Measurements from ENCODE around the gene ACRV1.
"Not testable (repeated sequence)": the region's sequence is repeated elsewhere in the genome, so short reads cannot be mapped to it uniquely, and the experiment has no call there.

ACRV1 gene

DNA sequence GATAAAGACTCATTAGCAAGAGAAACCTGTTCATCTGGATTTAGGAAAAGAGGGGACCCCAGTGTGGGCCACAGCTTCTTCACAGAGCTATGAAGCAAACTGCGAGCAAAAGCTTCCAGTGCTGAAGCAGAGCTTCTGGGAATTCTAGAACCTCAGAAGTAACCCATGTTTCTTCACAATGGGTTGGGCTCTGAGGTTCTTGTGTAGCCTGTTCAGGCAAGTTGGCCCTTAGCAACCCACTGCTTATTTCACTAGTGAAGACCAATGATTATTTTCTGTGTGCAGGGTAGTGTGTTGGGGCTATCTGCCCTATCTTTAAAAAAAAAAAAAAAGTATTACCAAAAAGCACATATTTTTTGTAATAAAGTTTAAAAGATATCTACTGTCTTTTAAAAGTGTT, at the start of gene ACRV1:
Gene ACRV1, minus strand, starts transcription at position 101 of the 400 bp plus-strand sequence. Its CDS starts 67 bp downstream, at position 34.
- Histone ChIP-seq H3K4me3 (ENCODE audit: low read depth in 1 of 2, low read length in 2 of 2) (no peak within 1 kb of the TSS), H3K4me1 (ENCODE audit: insufficient read depth, low read length) (no peaks in the 10 kb centered on the region), H3K9ac (ENCODE audit: low read length) (no peak within 1 kb of the TSS), H3K9me3 (ENCODE audit: low read length) (no peaks in the 10 kb centered on the region), H3K36me3 (ENCODE audit: insufficient read depth, low read length) (no peaks in the 10 kb centered on the region), H3K27me3 (ENCODE audit: control insufficient read depth in 1 of 2, insufficient read depth in 2 of 2, low read length in 2 of 2) (no peaks in the 10 kb centered on the region), H3K27ac (ENCODE audit: low read depth, low read length) (no peak within 1 kb of the TSS)

- Histone ChIP-seq H3K27ac (ENCODE audit: low read depth, low read length) (no peak overlapping the region), H3K4me1 (ENCODE audit: insufficient read depth, low read length) (no peaks in the 10 kb centered on the region), H3K9me3 (ENCODE audit: low read length) (no peaks in the 10 kb centered on the region), H3K9ac (ENCODE audit: low read length) (no peak overlapping the region), H3K36me3 (ENCODE audit: insufficient read depth, low read length) (no peaks in the 10 kb centered on the region), H3K4me3 (ENCODE audit: low read depth in 1 of 2, low read length in 2 of 2) (no peak overlapping the region), H3K27me3 (ENCODE audit: control insufficient read depth in 1 of 2, insufficient read depth in 2 of 2, low read length in 2 of 2) (no peaks in the 10 kb centered on the region)
These were observed 48.3 kb upstream of the ACRV1 start for GRCh38 chr11:125728969-125729368.

DNA sequence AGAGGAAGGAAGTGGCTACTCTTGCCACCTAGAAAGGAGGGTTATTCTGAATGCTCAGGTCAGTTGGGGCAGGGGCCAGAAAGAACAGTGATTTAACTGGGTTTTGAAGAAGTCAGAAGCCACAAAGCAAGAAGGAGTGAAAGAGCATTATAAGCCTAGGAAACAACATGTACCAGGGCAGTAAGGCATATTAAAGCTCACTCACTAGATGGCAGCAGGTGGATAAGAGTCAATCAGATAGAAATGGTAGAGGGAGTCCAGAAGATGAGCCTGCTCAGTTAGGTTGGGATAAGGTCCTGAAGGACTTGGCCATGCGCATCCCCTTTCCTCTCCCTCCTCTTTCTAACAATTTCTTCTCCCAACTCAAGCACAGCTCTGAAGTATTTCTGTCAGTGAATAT, 43.5 kb upstream of the ACRV1 start:
- Histone ChIP-seq H3K9me3 (ENCODE audit: low read length) (no peaks in the 10 kb centered on the region), H3K4me3 (ENCODE audit: low read depth in 1 of 2, low read length in 2 of 2) (no peak overlapping the region), H3K4me1 (ENCODE audit: insufficient read depth, low read length) (no peaks in the 10 kb centered on the region), H3K27ac (ENCODE audit: low read depth, low read length) (no peak overlapping the region), H3K36me3 (ENCODE audit: insufficient read depth, low read length) (no peaks in the 10 kb centered on the region), H3K9ac (ENCODE audit: low read length) (no peak overlapping the region), H3K27me3 (ENCODE audit: control insufficient read depth in 1 of 2, insufficient read depth in 2 of 2, low read length in 2 of 2) (no peaks in the 10 kb centered on the region)

GRCh38 chr11:125720781-125721180, 40.1 kb upstream of the ACRV1 start:
- Histone ChIP-seq H3K9ac (ENCODE audit: low read length) (no peak overlapping the region), H3K4me3 (ENCODE audit: low read depth in 1 of 2, low read length in 2 of 2) (no peak overlapping the region), H3K27ac (ENCODE audit: low read depth, low read length) (no peak overlapping the region), H3K4me1 (ENCODE audit: insufficient read depth, low read length) (no peaks in the 10 kb centered on the region), H3K27me3 (ENCODE audit: control insufficient read depth in 1 of 2, insufficient read depth in 2 of 2, low read length in 2 of 2) (no peaks in the 10 kb centered on the region), H3K36me3 (ENCODE audit: insufficient read depth, low read length) (no peaks in the 10 kb centered on the region), H3K9me3 (ENCODE audit: low read length) (no peaks in the 10 kb centered on the region)

- not testable (repeated sequence) for H3K9me3 ChIP-seq (ENCODE audit: low read length); H3K27me3 ChIP-seq (ENCODE audit: control insufficient read depth in 1 of 2, insufficient read depth in 2 of 2, low read length in 2 of 2); H3K4me3 ChIP-seq (ENCODE audit: low read depth in 1 of 2, low read length in 2 of 2); H3K9ac ChIP-seq (ENCODE audit: low read length); H3K4me1 ChIP-seq (ENCODE audit: insufficient read depth, low read length); H3K36me3 ChIP-seq (ENCODE audit: insufficient read depth, low read length); H3K27ac ChIP-seq (ENCODE audit: low read depth, low read length)
These were observed 24.0 kb upstream of the ACRV1 start for GRCh38 chr11:125704686-125705085.

- Histone ChIP-seq H3K4me3 (ENCODE audit: low read depth in 1 of 2, low read length in 2 of 2) (no peak overlapping the region), H3K27me3 (ENCODE audit: control insufficient read depth in 1 of 2, insufficient read depth in 2 of 2, low read length in 2 of 2) (no peaks in the 10 kb centered on the region), H3K27ac (ENCODE audit: low read depth, low read length) (no peak overlapping the region), H3K36me3 (ENCODE audit: insufficient read depth, low read length) (no peaks in the 10 kb centered on the region), H3K9me3 (ENCODE audit: low read length) (no peaks in the 10 kb centered on the region), H3K4me1 (ENCODE audit: insufficient read depth, low read length) (no peaks in the 10 kb centered on the region), H3K9ac (ENCODE audit: low read length) (no peak overlapping the region)
These were observed 21.4 kb upstream of the ACRV1 start for GRCh38 chr11:125701858-125702621.

- no peak overlapping the region for H3K9ac ChIP-seq (ENCODE audit: low read length)
- no peaks in the 10 kb centered on the region for H3K9me3 ChIP-seq (ENCODE audit: low read length)
- no peaks in the 10 kb centered on the region for H3K4me1 ChIP-seq (ENCODE audit: insufficient read depth, low read length)
- H3K27me3 ChIP-seq (ENCODE audit: control insufficient read depth in 1 of 2, insufficient read depth in 2 of 2, low read length in 2 of 2): no peaks in the 10 kb centered on the region
- H3K36me3 ChIP-seq (ENCODE audit: insufficient read depth, low read length): no peaks in the 10 kb centered on the region
- no peak overlapping the region for H3K4me3 ChIP-seq (ENCODE audit: low read depth in 1 of 2, low read length in 2 of 2)
- no peak overlapping the region for H3K27ac ChIP-seq (ENCODE audit: low read depth, low read length)
These were observed 20.5 kb upstream of the ACRV1 start for GRCh38 chr11:125701018-125701610.

DNA sequence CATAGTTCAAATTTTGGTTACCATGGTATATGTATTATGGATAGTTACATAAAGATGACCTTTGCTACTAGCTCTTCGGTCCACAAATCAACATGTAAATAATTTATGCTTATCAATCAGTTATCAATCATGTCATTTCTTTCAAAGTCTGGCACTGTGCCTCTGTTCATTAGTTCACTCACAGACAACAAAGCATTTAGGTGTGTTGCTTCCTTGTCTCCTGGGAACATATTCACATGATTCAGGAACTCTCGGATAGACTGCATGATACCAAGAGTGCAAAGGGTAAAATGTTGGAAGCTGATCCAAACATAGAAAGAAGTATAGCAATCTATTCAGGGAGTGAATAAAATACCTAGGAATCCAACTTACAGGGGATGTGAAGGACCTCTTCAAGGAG, 14.3 kb upstream of the ACRV1 start:
- no peak overlapping the region for H3K27ac ChIP-seq (ENCODE audit: low read depth, low read length)
- H3K27me3 ChIP-seq (ENCODE audit: control insufficient read depth in 1 of 2, insufficient read depth in 2 of 2, low read length in 2 of 2): no peaks in the 10 kb centered on the region
- no peak overlapping the region for H3K4me3 ChIP-seq (ENCODE audit: low read depth in 1 of 2, low read length in 2 of 2)
- H3K9ac ChIP-seq (ENCODE audit: low read length): no peak overlapping the region
- H3K36me3 ChIP-seq (ENCODE audit: insufficient read depth, low read length): no peaks in the 10 kb centered on the region
- H3K4me1 ChIP-seq (ENCODE audit: insufficient read depth, low read length): no peaks in the 10 kb centered on the region
- H3K9me3 ChIP-seq (ENCODE audit: low read length): no peaks in the 10 kb centered on the region

- Histone ChIP-seq H3K9ac (ENCODE audit: low read length) (no peak overlapping the region), H3K27ac (ENCODE audit: low read depth, low read length) (no peak overlapping the region), H3K27me3 (ENCODE audit: control insufficient read depth in 1 of 2, insufficient read depth in 2 of 2, low read length in 2 of 2) (no peaks in the 10 kb centered on the region), H3K9me3 (ENCODE audit: low read length) (no peaks in the 10 kb centered on the region), H3K4me1 (ENCODE audit: insufficient read depth, low read length) (no peaks in the 10 kb centered on the region), H3K4me3 (ENCODE audit: low read depth in 1 of 2, low read length in 2 of 2) (no peak overlapping the region), H3K36me3 (ENCODE audit: insufficient read depth, low read length) (no peaks in the 10 kb centered on the region)
These were observed 12.2 kb upstream of the ACRV1 start for GRCh38 chr11:125692887-125693286.

DNA sequence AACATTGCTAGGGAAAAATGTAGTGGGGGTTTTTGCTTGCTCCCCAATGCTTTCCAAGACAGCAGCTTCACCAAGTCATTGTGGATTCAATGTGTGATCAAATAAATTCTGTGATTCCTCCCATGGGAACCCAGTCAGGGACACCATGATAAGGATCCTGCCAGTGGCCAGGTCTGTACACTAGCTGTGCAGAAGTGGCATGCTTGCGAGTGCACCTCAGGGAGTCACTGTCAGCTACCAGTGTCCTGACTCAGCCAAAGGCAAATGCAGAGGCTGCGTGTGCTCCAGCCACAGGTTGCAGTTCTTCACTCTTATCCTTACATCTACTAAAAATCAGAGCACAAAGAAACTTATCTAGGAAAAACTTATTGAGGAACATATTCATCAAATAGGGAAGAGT, 9.4 kb upstream of the ACRV1 start:
- H3K9me3 ChIP-seq (ENCODE audit: low read length): no peaks in the 10 kb centered on the region
- no peaks in the 10 kb centered on the region for H3K27me3 ChIP-seq (ENCODE audit: control insufficient read depth in 1 of 2, insufficient read depth in 2 of 2, low read length in 2 of 2)
- no peaks in the 10 kb centered on the region for H3K36me3 ChIP-seq (ENCODE audit: insufficient read depth, low read length)
- no peak overlapping the region for H3K27ac ChIP-seq (ENCODE audit: low read depth, low read length)
- no peak overlapping the region for H3K9ac ChIP-seq (ENCODE audit: low read length)
- H3K4me1 ChIP-seq (ENCODE audit: insufficient read depth, low read length): no peaks in the 10 kb centered on the region
- H3K4me3 ChIP-seq (ENCODE audit: low read depth in 1 of 2, low read length in 2 of 2): no peak overlapping the region

GRCh38 chr11:125689274-125689859, 8.7 kb upstream of the ACRV1 start:
- no peaks in the 10 kb centered on the region for H3K4me1 ChIP-seq (ENCODE audit: insufficient read depth, low read length)
- no peak overlapping the region for H3K4me3 ChIP-seq (ENCODE audit: low read depth in 1 of 2, low read length in 2 of 2)
- no peaks in the 10 kb centered on the region for H3K27me3 ChIP-seq (ENCODE audit: control insufficient read depth in 1 of 2, insufficient read depth in 2 of 2, low read length in 2 of 2)
- H3K9ac ChIP-seq (ENCODE audit: low read length): no peak overlapping the region
- no peaks in the 10 kb centered on the region for H3K36me3 ChIP-seq (ENCODE audit: insufficient read depth, low read length)
- H3K9me3 ChIP-seq (ENCODE audit: low read length): no peaks in the 10 kb centered on the region
- H3K27ac ChIP-seq (ENCODE audit: low read depth, low read length): no peak overlapping the region

DNA sequence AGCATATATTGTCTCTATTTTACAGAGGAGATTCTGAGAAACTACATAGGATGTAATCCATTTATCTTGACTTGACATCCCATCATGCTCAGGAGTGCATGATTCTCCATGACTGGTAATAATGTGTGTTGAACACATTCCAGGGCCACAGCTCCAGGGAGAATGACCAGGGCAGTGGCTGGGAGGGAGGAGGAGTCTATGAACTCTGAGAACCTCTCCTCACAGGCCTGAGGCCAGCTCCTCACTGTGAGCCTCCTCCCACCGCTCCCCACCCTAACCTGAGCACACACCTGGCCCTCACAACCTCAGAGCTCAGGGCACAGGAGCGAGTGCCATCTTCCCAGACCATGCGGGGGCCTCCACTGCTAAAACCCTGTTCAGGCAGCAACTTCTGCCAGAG, 8.0 kb upstream of the ACRV1 start:
- Histone ChIP-seq H3K9ac (ENCODE audit: low read length) (no peak overlapping the region), H3K27me3 (ENCODE audit: control insufficient read depth in 1 of 2, insufficient read depth in 2 of 2, low read length in 2 of 2) (no peaks in the 10 kb centered on the region), H3K9me3 (ENCODE audit: low read length) (no peaks in the 10 kb centered on the region), H3K36me3 (ENCODE audit: insufficient read depth, low read length) (no peaks in the 10 kb centered on the region), H3K4me1 (ENCODE audit: insufficient read depth, low read length) (no peaks in the 10 kb centered on the region), H3K27ac (ENCODE audit: low read depth, low read length) (no peak overlapping the region), H3K4me3 (ENCODE audit: low read depth in 1 of 2, low read length in 2 of 2) (no peak overlapping the region)
